ENCODE results near the gene LYPD4. TPM values are rescaled to one million over a fixed set of nuclear protein-coding genes. Genes with fewer than 3 reads are reported as not detected.

Gene LYPD4
- polyA plus RNA-seq, 1 donor (not counting 4 experiments of a cell fraction or from before 2014, with no cell fraction given), result not detected

GRCh38 chr19:41853768-41854167 lies 9.3 kb upstream of the LYPD4 start:
- no peak for DNase-seq (ENCODE audit: low read depth, low spot score)

GRCh38 chr19:41853344-41853743 lies 8.9 kb upstream of the LYPD4 start:
- no peaks in the 10 kb centered on the region for H4K20me1 ChIP-seq (ENCODE audit: control insufficient read depth, extremely low read depth, insufficient read depth, low read length)
- no peaks in the 10 kb centered on the region for H3K9me3 ChIP-seq (ENCODE audit: control insufficient read depth, low read depth, low read length)
- no peak overlapping the region for H2AFZ ChIP-seq (ENCODE audit: control insufficient read depth, low read length)
- H3K4me1 ChIP-seq (ENCODE audit: control insufficient read depth, extremely low read depth, insufficient read depth, low read length), result no peaks in the 10 kb centered on the region
- H3K27ac ChIP-seq (ENCODE audit: control insufficient read depth, insufficient read depth, low read length), result no peak overlapping the region
- no peaks in the 10 kb centered on the region for H3K9me1 ChIP-seq (ENCODE audit: control insufficient read depth, extremely low read depth, insufficient read depth, low read length)
- TF ChIP-seq CTCF (optimal IDR thresholded peaks at IDR 0.05 in 1 of 3, IDR thresholded peaks at IDR 0.05 in 1 of 3, conservative IDR thresholded peaks at IDR 0.05 in 1 of 3; ENCODE audit: extremely low read depth in 1 of 3, insufficient read depth in 2 of 3, low read length in 3 of 3), result no peak
- no peak for TF ChIP-seq EZH2 (IDR thresholded peaks at IDR 0.05; ENCODE audit: low read length)
- no peaks in the 10 kb centered on the region for H3K79me2 ChIP-seq (ENCODE audit: control insufficient read depth, insufficient read depth, low read length)
- DNase-seq (ENCODE audit: low read depth, low spot score) (no peak), FAIRE-seq (no peak)
- dilution Hi-C loops (cut with MboI; ENCODE audit: extremely low pct_ligation_motif_present, low sequenced_read_pairs), result no loop called here
- no peak overlapping the region for H3K9ac ChIP-seq (ENCODE audit: control insufficient read depth, extremely low read depth, insufficient read depth, low read length)
- H3K27me3 ChIP-seq (ENCODE audit: control insufficient read depth, extremely low read depth, insufficient read depth, low read length), result peaks cover 24% of the 10 kb centered on the region
- H3K36me3 ChIP-seq (ENCODE audit: control insufficient read depth in 2 of 2, extremely low read depth in 1 of 2, insufficient read depth in 2 of 2, low read length in 2 of 2), result no peaks in the 10 kb centered on the region
- H3K4me2 ChIP-seq (ENCODE audit: control insufficient read depth, extremely low read depth, insufficient read depth, low read depth, low read length), result no peak overlapping the region
- H3K4me3 ChIP-seq (ENCODE audit: control insufficient read depth in 2 of 3, extremely low read depth in 1 of 3, insufficient read depth in 2 of 3, low read depth in 1 of 3, low read length in 3 of 3), result no peak overlapping the region

More at GRCh38 chr19:41853768-41854167, 9.3 kb upstream of the LYPD4 start:
- Histone ChIP-seq H3K36me3 (ENCODE audit: control insufficient read depth in 2 of 2, extremely low read depth in 1 of 2, insufficient read depth in 2 of 2, low read length in 2 of 2) (no peaks in the 10 kb centered on the region), H4K20me1 (ENCODE audit: control insufficient read depth, extremely low read depth, insufficient read depth, low read length) (no peaks in the 10 kb centered on the region), H3K9me3 (ENCODE audit: control insufficient read depth, low read depth, low read length) (no peaks in the 10 kb centered on the region), H3K27me3 (ENCODE audit: control insufficient read depth, extremely low read depth, insufficient read depth, low read length) (peaks cover 24% of the 10 kb centered on the region), H3K4me1 (ENCODE audit: control insufficient read depth, extremely low read depth, insufficient read depth, low read length) (no peaks in the 10 kb centered on the region), H3K4me2 (ENCODE audit: control insufficient read depth, extremely low read depth, insufficient read depth, low read depth, low read length) (no peak overlapping the region), H3K4me3 (ENCODE audit: control insufficient read depth in 2 of 3, extremely low read depth in 1 of 3, insufficient read depth in 2 of 3, low read depth in 1 of 3, low read length in 3 of 3) (no peak overlapping the region), H3K9me1 (ENCODE audit: control insufficient read depth, extremely low read depth, insufficient read depth, low read length) (no peaks in the 10 kb centered on the region), H3K9ac (ENCODE audit: control insufficient read depth, extremely low read depth, insufficient read depth, low read length) (no peak overlapping the region), H3K79me2 (ENCODE audit: control insufficient read depth, insufficient read depth, low read length) (no peaks in the 10 kb centered on the region), H2AFZ (ENCODE audit: control insufficient read depth, low read length) (no peak overlapping the region), H3K27ac (ENCODE audit: control insufficient read depth, insufficient read depth, low read length) (no peak overlapping the region)
- dilution Hi-C loops (cut with MboI; ENCODE audit: extremely low pct_ligation_motif_present, low sequenced_read_pairs), result no loop called here
- no peak for FAIRE-seq
- TF ChIP-seq CTCF (optimal IDR thresholded peaks at IDR 0.05 in 1 of 3, IDR thresholded peaks at IDR 0.05 in 1 of 3, conservative IDR thresholded peaks at IDR 0.05 in 1 of 3; ENCODE audit: extremely low read depth in 1 of 3, insufficient read depth in 2 of 3, low read length in 3 of 3) (no peak), EZH2 (IDR thresholded peaks at IDR 0.05; ENCODE audit: low read length) (no peak)
